ENCODE results near the gene BANF2.
"Not testable (repeated sequence)": the region's sequence is repeated elsewhere in the genome, so short reads cannot be mapped to it uniquely, and the experiment has no call there.

Gene BANF2

DNA sequence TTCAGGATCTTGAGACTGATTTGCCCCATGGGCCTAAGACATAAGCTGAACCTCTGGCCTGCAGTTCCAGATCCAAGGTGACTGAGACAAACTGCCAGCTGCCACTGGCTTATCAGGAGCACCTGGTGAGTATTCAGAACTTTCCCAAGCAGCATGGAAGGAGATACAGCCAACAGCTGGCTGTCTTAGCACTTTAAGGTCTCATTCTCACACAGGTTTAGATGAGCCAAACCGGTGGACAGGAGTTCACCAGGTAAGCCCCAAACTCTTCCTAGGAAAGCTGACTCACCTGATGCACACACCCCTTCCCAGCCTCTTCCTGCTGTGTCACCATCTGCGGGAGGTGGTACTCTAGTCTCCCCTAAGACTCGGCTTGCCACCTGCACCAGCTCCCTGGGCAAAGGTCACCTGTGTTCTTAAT lies at the start of gene BANF2:
TSS of gene BANF2 (plus strand) at position 36 of the 421 bp plus-strand sequence. CDS start 25,060 bp downstream, outside the sequence.
- DNase-seq: no peak

DNA sequence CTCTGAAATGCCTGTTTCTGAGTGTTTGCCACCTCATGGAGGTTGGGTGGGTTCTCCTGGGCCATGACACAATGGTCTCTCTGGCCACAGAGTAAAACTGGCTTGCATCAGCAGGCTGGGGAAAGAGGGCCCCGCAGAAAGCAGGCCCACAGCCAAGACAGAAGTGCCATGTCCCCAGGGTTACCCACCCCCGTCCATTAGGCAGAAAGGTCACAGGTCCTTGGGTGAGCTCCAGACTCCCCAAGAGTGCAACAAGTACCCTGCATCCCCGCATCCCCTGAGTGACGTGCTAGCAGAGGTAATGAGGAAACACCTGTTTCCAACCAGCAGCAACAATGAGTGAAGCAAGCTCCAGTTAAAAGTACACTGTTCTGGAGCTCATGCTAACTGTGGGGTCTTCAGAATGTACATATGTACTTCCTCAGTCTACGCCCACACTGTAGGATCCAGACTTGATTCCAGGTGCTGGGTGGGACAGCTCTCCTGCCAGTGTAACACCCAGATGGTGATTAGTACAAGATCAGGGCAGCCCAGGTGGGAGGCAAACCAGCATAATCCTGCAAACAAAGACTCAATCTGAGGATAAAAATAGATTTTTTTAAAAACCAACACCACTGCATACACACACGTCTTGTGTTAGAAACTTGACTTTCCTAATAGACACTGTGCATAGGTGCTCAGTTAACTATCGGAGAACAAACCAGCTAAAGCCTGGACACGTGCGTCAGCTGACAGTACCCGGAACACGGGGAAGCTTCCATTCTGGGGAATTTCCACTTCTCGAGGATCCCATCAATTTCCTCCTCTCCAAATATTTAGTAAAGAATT lies 49.3 kb upstream of the BANF2 start:
- DNase-seq: no peak

DNA sequence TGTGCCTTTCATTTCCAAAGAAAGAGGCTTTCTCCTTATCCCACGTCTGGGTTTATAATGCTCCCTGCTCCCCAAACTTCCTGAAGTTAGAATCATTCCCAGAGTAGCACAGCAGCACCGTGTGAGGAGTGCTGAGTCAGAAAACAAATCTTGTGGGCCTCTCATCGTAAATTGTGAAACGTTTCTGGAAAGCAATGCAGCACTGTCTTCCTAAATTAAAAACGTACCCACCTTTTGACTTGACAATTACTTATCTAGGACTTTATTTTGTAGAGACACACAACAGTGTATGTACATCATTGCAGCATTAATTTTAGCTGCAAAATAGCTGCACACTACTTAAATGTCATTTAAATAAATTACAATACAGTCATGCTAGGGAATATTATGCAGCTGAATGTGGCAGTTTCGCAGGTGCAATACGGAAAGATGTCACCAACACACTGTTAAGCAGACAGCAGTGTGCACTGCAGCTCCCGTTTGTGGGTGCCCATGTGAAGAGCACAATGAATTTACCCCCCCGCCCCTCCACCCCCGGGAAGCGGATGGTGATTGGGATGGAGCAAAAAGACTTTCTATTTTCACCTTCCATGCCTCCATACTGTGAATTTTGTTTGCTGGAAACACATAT lies 48.5 kb upstream of the BANF2 start:
- no peak for DNase-seq

DNA sequence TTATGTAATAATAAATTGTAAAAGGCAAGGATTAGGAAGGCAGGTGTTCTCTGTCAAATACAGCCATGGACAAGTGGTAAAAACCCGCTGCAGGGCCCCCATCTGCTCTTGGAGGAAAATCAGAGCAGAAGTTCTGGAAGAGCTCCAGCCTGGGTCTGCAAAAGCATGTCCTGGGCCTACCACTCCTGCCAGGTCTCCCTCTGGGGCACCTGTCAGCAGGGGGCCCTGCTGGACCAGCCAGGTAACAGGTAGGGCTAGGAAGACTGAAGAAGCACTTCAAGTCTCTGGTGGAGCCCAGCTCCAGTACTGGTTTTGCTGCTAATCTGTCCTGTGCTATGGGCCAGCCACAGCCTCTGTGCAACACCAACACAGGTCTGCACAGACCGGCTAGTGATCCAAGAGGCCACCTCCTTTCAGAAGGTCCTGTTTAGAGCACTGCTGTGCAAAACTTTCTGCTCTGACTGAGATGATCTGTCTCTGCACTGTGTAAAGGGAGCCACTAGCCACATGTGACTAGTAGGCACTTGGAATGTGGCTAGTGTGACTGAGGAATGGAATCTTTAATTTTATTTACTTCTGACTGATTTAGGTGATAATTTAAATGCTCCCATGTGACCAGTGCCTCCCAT lies 47.9 kb upstream of the BANF2 start:
- DNase-seq: no peak

DNA sequence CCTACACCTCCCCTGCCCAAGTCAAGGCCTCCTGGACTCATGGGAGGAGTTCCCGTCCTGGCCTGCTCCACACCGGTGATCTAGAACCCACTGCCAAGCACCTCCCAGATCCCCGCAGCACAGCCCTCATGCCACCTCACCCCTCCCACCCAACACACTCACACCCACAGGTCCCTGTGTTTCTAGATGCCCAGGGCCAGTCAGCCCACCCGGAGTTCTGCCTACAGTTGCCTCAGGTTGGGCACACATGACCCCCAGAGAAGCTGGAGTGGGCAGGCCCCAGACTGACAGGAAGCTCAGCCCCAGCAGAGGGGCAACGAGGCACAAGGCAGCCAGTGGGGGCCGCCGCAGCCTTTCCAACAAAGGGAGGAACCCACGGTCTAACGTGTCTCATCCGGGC lies 47.4 kb upstream of the BANF2 start:
- DNase-seq: no peak

DNA sequence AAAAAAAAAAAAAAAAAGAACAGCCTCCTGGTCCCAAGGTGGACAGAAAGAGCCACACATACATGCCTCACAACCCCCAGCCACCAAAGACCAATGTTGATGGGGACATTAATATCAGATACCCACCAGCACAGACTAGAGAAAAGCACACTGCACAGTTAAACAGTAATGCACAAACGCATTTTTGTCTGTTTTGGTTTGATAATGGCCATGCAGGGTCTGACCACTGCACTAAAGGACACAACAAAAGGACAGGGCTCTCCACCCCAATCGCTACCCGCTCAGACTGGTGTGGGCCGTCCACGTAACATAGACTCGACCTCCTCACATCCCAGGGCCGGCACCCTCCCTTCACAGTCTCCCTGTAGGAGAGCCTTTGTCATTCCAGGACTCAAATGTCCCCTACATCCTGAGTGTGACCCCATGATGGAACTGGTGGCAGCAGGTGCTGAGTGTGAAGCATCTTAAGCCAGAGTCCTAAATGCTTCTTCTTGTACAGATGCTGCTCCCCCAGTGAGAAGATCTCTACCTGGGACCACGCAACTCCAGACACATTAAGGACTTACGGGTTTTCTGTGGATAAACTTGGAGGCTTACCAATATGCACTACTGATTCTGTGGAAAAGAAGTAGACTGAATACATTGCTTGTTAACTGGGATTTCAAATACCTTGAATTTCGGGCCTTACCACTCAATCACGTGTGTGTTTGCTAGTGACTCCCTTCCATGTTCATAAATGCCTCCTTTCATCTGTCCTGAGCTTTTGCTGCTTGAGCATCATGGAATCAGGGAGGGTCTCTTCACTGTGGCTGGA lies 45.7 kb upstream of the BANF2 start:
- DNase-seq: no peak

DNA sequence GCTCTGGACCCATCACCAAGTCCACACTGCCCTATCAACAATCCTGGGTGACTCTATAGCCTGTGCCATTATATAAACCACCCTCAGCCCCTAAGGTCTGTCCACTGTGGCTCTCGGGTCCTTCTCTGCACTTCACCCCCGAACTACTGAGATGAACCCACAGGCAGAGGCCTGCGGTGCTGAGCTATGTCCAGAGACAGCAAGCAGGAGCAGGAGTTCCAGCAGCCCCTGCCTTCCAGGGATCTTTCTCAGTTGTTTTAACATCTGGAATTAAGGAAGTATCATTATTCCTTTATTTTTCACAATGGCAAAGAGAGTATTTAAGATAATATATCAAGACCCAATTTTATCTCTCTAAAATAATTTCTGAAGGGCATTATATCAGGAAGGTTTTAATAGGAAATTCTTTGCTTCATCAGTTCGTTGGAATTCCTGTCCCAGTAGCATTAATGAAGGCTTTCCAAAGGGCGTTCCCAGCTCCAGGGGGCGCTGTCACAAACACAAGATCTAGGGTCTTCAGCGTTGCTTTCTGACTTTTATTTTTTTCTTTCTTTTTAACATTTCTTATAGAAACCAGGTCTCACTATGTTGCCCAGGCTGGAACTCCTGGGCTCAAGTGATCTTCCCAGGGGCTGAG lies 45.0 kb upstream of the BANF2 start:
- no peak for DNase-seq

DNA sequence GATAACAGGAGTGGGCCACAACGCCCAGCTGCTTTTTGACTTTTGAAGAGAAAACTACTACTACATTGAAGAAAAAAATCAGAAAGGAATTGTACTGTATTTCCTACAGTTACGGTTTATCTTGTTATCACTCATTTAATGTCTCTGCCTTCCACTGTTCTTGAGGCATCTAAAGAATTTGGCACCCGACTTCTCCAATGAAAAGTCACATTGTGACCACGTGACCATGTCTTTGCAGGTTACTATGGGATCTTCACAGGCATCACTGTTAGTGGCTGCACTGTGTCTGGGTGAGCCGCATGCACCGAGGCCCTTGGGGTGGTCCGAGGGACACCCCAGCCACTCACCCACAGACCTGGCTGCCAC lies 44.5 kb upstream of the BANF2 start:
- DNase-seq: no peak

DNA sequence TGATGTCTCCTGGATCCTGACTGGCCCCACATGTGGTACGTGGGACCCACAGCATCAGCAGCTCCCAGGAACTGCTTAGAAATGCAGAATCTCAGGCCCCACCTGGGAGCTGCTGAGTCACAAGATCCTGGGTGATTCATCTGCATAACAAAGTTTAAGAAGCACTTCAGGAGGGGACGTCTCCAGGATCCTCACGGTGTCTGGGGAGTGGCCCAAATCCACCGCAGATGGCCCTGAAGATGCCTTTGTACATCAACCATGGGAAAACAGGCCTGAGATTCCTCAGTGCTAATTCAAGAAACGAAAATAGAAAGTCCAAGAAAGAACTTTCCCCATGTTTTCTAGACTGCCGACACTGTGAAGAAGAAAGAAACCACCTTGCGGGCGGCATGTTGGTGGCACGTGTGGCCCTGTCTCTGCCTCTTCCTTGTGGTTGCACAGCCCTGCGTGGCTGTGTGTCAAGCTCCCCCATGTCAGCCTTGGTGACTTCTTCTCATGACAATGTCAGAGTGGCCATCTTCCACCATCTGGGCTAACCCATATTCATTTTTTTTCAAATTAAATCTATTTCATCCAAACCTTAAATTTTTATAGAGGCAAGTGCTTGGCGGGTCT lies 43.8 kb upstream of the BANF2 start:
- DNase-seq: no peak

DNA sequence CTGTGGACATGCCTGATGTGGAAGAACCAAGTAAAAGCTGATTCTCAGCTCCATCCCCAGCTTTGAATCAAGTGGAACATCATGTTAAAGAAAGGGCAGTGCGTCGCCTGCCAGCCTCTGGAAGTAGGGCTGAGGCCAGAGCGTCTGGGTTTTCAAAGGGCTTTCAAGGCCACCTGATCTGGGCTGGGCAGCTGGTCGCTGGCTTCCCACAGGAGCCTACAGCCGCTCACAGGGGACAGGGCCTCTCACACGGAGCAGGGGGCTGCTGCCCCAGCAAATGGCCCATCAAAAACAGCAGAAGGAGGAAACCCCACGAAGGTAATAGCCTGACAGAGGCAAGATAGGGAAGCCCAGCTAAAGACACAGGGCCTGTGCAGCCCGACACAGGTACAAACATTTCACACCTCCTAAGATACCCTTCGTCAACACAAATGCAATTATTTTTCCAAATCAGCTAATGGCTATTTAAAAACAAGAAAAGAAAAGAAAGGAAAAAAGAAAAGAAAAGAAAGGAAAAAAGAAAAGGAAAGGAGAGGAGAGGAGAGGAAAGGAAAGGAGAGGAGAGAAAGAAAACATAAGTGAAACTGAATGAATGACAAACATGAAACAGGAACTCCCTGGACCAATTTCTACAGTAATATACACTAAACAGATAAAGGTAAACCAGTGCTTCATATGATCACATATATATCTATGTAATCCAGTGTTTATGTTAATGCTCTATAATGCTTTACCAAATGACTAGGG lies 42.5 kb upstream of the BANF2 start:
- DNase-seq: no peak

DNA sequence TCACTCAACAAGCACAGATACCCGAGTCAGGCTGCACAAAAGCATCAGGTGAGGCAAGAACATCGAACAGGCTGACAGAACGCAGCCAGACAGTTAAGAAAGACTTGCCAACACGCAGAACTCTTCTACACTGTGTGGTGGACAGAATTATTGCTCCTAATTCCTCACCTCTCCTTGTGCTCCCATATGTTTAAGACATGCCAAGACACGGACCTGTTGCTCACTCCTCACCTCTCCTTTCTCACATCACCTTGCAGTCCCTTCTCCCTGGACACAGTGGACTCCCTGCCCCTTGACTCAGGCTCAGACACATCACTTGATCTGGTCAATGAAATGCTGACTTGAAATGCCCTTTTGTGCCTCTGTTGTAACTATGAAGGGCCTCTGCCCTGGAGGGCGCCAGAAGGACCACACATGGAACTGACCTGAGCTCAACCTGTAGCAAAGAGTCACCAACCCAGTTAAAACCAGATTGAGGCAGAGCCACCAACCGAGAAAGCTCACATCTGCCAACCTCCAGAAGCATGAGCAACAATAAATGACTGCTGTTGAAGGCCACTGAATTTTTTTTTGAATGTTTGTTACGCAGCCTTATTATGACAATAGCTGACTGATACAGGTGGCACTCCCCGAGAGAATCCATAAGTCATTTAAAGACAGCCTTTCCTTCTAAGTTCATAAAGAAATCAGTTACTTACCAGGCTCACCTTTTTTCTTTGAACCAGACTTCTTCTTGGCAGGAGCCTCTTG lies 41.7 kb upstream of the BANF2 start:
- DNase-seq: no peak

DNA sequence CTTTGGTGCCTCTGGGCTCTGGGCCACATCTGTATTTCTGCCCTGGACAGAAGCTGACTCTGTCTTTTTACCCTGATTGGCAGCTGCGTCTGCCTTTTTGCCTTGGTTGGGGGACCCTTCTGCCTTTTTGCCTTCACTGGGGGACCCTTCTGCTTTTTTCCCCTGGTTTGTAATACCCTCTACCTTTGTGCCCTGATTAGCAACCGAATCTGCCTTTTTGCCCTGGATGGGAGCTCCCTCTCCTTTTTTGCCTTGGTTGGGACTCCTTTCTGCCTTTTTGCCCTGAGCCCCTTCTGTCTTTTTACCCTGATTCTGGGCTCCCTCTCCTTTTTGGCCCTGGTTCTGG lies 41.1 kb upstream of the BANF2 start:
- no peak for DNase-seq

DNA sequence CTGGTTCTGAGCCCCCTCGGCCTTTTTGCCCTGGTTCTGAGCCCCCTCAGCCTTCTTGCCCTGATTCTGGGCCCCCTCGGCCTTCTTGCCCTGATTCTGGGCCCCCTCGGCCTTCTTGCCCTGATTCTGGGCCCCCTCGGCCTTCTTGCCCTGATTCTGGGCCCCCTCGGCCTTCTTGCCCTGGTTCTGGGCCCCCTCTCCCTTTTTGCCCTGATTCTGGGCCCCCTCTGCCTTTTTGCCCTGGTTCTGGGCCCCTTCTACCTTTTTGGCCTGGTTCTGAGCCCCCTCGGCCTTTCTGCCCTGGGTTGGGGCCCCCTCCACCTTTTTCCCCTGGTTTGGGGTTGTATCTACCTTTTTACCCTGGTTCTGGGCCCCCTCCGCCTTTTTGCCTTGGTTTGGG lies 40.4 kb upstream of the BANF2 start:
- DNase-seq: not testable (repeated sequence)

DNA sequence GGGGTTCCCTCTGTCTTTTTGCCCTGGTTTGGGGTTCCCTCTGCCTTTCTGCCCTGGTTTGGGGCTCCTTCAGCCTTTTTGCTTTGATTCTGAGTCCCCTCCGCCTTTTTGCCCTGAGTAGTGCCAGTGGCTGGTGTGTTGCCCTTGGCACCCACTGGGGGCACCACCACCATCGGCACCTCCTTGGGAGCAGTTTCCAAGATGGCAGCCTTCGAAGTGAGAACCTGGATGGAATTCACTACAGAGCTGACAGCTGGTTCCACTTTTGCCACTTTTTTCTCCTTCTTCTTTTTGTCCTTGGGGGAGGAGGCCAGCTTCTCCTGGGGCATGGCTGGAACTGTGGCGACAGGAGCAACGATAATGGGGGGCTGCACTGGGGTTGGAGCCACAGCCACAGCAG lies 40.0 kb upstream of the BANF2 start:
- no peak for DNase-seq

DNA sequence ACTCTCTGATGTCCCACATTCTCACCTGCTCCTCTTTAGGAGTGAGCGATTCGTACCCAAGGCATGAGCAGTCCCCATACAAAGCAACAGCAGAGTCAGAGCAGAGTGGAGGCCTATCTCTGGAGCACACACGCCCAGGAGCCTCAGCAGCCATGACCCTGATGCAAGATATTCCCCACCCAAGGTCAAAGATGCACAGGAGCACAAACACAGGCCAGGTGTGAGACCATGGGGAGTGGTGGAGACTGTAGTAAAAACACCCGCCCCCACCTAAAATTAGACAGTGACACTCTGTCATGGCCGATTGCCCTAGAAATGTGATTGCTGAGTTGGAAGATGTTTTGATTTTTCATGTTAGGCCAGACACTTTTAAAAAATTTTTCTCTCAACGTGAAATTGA lies 39.1 kb upstream of the BANF2 start:
- DNase-seq: no peak

DNA sequence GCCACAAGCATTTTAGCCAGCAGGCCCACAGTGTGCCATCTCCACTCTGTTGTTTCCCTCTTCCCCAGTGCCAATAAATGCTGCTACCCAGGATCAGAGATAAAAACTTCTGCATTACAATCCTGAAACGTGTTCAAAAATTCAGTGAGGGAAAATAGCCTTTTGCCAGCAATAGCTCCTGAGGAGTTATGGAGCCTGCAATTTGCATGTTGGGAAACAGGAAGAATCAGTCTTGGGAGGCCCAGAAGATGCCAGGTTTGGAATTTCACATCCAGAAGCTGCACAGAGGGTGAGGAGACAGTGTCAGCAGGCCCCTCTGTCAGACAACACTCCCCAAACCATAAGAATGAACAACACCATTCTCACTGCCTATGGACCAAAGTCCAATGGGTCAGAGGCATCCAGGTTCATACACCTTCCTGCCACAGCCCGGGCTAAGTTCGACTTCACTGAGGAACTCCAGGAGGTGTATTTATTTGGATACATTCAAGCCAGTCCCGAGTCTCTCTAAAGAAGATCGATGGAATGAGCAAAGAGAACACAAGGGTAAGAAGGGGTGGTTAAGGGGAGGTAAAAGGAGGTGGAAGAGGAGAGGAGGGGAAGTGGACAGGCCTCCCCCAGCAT lies 38.5 kb upstream of the BANF2 start:
- DNase-seq: no peak

DNA sequence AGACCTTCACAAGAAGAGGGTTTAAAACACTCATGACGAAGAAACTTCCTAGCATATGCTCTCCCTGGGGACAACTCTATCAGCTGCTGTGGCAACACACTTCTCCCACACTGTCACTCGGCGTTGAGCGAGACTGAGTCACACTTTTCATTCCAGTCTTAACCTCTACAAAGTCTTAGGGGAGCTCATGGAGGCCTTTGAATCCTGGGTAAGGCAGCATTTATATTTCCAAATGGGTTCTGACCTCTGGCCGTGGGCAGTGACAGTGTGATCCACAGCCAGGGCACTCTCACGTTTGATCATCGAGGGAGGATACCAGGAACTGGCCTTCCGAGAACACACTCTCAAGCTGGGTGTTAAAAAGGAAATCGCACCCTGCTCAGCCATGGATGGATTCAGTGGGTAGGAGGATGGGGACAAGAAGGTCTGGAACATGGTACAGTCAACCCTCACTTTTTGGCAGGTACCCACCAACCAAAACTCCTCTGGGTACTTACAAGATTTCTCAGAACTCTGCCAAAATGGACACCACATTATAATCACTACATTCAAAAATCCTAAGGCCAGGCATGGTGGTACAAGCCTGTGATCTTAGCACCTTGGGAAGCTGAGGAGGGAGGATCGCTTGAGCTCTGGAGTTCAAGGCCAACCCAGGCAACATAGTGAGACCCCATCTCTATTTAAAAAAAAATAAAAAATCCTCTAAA lies 37.3 kb upstream of the BANF2 start:
- no peak for DNase-seq

DNA sequence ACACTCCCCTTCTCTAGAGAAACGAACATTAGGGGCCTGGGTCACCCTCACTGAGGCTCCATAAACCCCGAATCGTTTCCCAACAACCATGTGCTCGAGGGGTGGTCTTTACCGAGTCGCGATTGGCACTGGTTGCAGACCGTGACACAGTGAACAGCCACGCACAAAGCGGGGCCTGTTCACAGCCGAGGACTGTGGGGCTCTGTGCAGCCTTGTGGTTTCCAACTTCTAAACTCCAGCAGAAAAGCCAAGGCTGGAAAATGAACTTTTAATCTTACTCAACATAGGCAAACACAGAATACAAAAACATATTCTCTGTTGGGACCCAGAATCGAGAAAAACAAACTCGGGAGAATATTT lies 36.7 kb upstream of the BANF2 start:
- DNase-seq: no peak

DNA sequence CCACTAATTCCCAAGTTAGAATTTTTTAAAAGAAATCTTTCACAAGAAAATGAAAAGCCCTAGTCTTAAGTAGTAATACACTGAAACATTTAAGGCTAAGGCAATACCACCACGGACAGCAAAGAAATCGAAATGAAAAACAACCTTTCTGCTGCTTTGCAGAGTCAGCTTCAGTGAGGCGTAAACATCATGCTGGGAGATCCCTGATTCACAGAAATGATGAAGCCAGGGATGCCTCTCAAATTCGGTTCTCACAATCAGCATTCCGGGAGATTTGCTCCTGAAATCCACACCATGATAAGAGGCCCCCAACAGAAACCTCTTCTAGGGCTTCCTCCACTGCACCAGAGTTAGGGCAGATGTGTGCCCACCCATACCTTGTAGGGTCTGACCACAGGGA lies 36.3 kb upstream of the BANF2 start:
- DNase-seq: no peak

Measured in CD4-positive, alpha-beta T cell treated with Interleukin-1 beta for 1 hour (primary cell).